Measurements from ENCODE around the gene SPATA7. TPM values are rescaled to one million over a fixed set of nuclear protein-coding genes. Genes with fewer than 3 reads are reported as not detected.

The SPATA7 gene
- polyA plus RNA-seq, 3 donors, result 2.2 to 4.8 (median 3.4) TPM

DNA sequence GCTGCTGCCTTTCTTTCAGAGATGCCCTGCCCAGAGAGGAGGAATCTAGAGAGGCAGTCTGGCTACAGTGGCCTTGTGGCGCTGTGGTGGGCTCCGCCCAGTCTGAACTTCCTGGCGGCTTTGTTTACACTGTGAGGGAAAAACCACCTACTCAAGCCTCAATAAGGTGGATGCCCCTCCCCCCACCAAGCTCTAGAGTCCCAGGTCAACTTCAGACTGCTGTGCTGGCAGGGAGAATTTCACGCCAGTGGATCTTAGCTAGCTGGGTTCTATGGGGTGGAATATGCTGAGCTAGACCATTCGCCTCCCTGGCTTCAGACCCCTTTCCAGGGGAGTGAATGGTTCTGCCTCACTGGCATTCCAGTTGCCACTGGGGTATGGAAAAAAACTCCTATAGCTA, 25.6 kb downstream of the SPATA7 start:
- Histone ChIP-seq H3K4me2 (replicated peaks; ENCODE audit: extremely low read depth, low read length, poor library complexity, severe bottlenecking) (no peak overlapping the region), H2AFZ (ENCODE audit: insufficient read depth, low read depth, low read length, poor library complexity, severe bottlenecking) (no peak overlapping the region), H3K27me3 (ENCODE audit: control insufficient read depth in 2 of 2, insufficient read depth in 2 of 2, low read length in 2 of 2) (no peaks in the 10 kb centered on the region), H3K27ac (ENCODE audit: low read depth in 1 of 2, low read length in 2 of 2) (no peak overlapping the region), H4K20me1 (ENCODE audit: insufficient read depth, low read length) (no peaks in the 10 kb centered on the region), H3K36me3 (replicated peaks in 1 of 2; ENCODE audit: control insufficient read depth in 1 of 2, insufficient read depth in 2 of 2, low read length in 2 of 2) (no peaks in the 10 kb centered on the region), H3K9ac (ENCODE audit: insufficient read depth, low read length, poor library complexity, severe bottlenecking) (no peak overlapping the region), H3K79me2 (ENCODE audit: insufficient read depth, low read length) (no peaks in the 10 kb centered on the region), H3K4me1 (ENCODE audit: control insufficient read depth in 1 of 2, insufficient read depth in 2 of 2, low read length in 2 of 2) (no peaks in the 10 kb centered on the region), H3K4me3 (replicated peaks in 1 of 3; ENCODE audit: low read depth in 2 of 3, low read length in 3 of 3) (no peak overlapping the region), H3K9me3 (replicated peaks in 1 of 2; ENCODE audit: control insufficient read depth in 1 of 2, insufficient read depth in 1 of 2, low read length in 2 of 2) (peaks cover 0 to 18% of the 10 kb centered on the region in 2 donors)
- H3K9me3 Mint-ChIP-seq, result peaks cover 16 to 40% (median 29%) of the 10 kb centered on the region in 7 donors
- intact Hi-C loops (cut with micrococcal nuclease), result no loop called here
- no peak overlapping the region for H3K4me3 Mint-ChIP-seq
- TF ChIP-seq, protein P1, sequence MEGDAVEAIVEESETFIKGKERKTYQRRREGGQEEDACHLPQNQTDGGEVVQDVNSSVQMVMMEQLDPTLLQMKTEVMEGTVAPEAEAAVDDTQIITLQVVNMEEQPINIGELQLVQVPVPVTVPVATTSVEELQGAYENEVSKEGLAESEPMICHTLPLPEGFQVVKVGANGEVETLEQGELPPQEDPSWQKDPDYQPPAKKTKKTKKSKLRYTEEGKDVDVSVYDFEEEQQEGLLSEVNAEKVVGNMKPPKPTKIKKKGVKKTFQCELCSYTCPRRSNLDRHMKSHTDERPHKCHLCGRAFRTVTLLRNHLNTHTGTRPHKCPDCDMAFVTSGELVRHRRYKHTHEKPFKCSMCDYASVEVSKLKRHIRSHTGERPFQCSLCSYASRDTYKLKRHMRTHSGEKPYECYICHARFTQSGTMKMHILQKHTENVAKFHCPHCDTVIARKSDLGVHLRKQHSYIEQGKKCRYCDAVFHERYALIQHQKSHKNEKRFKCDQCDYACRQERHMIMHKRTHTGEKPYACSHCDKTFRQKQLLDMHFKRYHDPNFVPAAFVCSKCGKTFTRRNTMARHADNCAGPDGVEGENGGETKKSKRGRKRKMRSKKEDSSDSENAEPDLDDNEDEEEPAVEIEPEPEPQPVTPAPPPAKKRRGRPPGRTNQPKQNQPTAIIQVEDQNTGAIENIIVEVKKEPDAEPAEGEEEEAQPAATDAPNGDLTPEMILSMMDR (IDR thresholded peaks at IDR 0.05), result no peak
- H3K27me3 Mint-ChIP-seq (ENCODE audit: low read depth in 3 of 3), result no peaks in the 10 kb centered on the region
- no peak for DNase-seq
- H3K36me3 Mint-ChIP-seq, result peaks cover 3 to 21% of the 10 kb centered on the region in 2 donors
- 100% methylated on average over 1 of the region's 5 CpGs for WGBS (ENCODE audit: insufficient coverage)
- no peak overlapping the region for H3K27ac Mint-ChIP-seq
- H3K4me1 Mint-ChIP-seq, result no peaks in the 10 kb centered on the region

DNA sequence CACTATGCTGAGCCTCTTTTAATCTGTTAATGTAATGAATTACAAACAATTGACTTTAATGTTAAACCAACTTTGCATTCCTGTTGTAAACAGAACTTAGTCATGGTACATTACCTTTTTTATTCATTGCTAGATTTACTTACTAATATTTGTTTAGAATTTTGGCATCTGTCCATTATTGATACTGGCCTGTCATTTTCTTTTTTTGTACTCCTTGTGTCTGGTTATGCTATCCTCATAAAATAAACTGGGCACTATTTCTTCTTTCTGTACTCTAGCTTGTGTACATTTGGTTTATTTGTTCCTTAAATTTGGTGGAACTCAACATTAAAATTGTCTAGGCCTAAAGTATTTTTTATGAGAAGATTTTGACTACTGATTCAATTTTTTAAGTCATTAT, 32.1 kb downstream of the SPATA7 start:
- Mint-ChIP-seq H3K36me3 (peaks cover 10 to 23% of the 10 kb centered on the region in 2 donors), H3K4me1 (no peaks in the 10 kb centered on the region)
- H3K36me3 ChIP-seq (replicated peaks in 1 of 2; ENCODE audit: control insufficient read depth in 1 of 2, insufficient read depth in 2 of 2, low read length in 2 of 2), result peaks cover 0 to 11% of the 10 kb centered on the region in 2 donors

More for the DNA sequence above, 32.1 kb downstream of the SPATA7 start:
- Histone ChIP-seq H2AFZ (ENCODE audit: insufficient read depth, low read depth, low read length, poor library complexity, severe bottlenecking) (no peak overlapping the region), H3K27me3 (ENCODE audit: control insufficient read depth in 2 of 2, insufficient read depth in 2 of 2, low read length in 2 of 2) (no peaks in the 10 kb centered on the region), H3K4me1 (ENCODE audit: control insufficient read depth in 1 of 2, insufficient read depth in 2 of 2, low read length in 2 of 2) (no peaks in the 10 kb centered on the region), H3K9ac (ENCODE audit: insufficient read depth, low read length, poor library complexity, severe bottlenecking) (no peak overlapping the region), H3K4me3 (replicated peaks in 1 of 3; ENCODE audit: low read depth in 2 of 3, low read length in 3 of 3) (no peak overlapping the region), H4K20me1 (ENCODE audit: insufficient read depth, low read length) (no peaks in the 10 kb centered on the region), H3K27ac (ENCODE audit: low read depth in 1 of 2, low read length in 2 of 2) (no peak overlapping the region), H3K4me2 (replicated peaks; ENCODE audit: extremely low read depth, low read length, poor library complexity, severe bottlenecking) (no peak overlapping the region), H3K79me2 (ENCODE audit: insufficient read depth, low read length) (no peaks in the 10 kb centered on the region), H3K9me3 (replicated peaks in 1 of 2; ENCODE audit: control insufficient read depth in 1 of 2, insufficient read depth in 1 of 2, low read length in 2 of 2) (peaks cover 6 to 13% of the 10 kb centered on the region in 2 donors)
- Mint-ChIP-seq H3K4me3 (no peak overlapping the region), H3K27me3 (ENCODE audit: low read depth in 3 of 3) (no peaks in the 10 kb centered on the region), H3K27ac (no peak overlapping the region), H3K9me3 (peaks cover 12 to 30% (median 22%) of the 10 kb centered on the region in 7 donors)
- no peak for DNase-seq
- intact Hi-C loops (cut with micrococcal nuclease), result no loop called here
- TF ChIP-seq, protein P1 (IDR thresholded peaks at IDR 0.05), result no peak

Measured in CD14-positive monocyte (primary cell).